ENCODE measurements around the gene OR10G2. TPM values are rescaled to one million over a fixed set of nuclear protein-coding genes. Genes with fewer than 3 reads are reported as not detected.

OR10G2 gene
- total and polyA plus RNA-seq, 10 donors: not detected

GRCh38 chr14:21672116-21672515 is 37.4 kb upstream of the OR10G2 start:
- Histone ChIP-seq H3K4me1 (no peaks in the 10 kb centered on the region), H3K9me3 (peaks cover 0 to 28% (median 14%) of the 10 kb centered on the region in 8 donors), H3K27ac (no peak overlapping the region), H3K4me3 (no peak overlapping the region), H3K36me3 (no peaks in the 10 kb centered on the region), H3K27me3 (replicated peaks in 1 of 7) (peaks cover 0 to 10% (median 0%) of the 10 kb centered on the region in 7 donors)
- DNase-seq: no peak
- WGBS, 5 donors: 91 to 98% (median 95%) methylated on average over 1 of the region's 1 CpG
- intact Hi-C loops (cut with DNase I; ENCODE audit: low total_unique reads): no loop called here
- TF ChIP-seq CTCF (IDR thresholded peaks at IDR 0.05 in 8 of 11, conservative IDR thresholded peaks at IDR 0.05 in 3 of 11) (no peak), POLR2A (IDR thresholded peaks at IDR 0.05) (no peak), POLR2AphosphoS5 (IDR thresholded peaks at IDR 0.05) (no peak)

GRCh38 chr14:21671371-21671770 is 36.6 kb upstream of the OR10G2 start:
- WGBS, 5 donors: 40 to 65% (median 49%) methylated on average over 2 of the region's 2 CpGs
- no peak for TF ChIP-seq POLR2AphosphoS5 (IDR thresholded peaks at IDR 0.05)
- no peak for TF ChIP-seq CTCF (IDR thresholded peaks at IDR 0.05 in 8 of 11, conservative IDR thresholded peaks at IDR 0.05 in 3 of 11)
- TF ChIP-seq POLR2A (IDR thresholded peaks at IDR 0.05): no peak
- Histone ChIP-seq H3K36me3 (no peaks in the 10 kb centered on the region), H3K27ac (no peak overlapping the region), H3K9me3 (peaks cover 0 to 23% (median 13%) of the 10 kb centered on the region in 8 donors), H3K4me3 (no peak overlapping the region), H3K4me1 (no peaks in the 10 kb centered on the region), H3K27me3 (replicated peaks in 1 of 7) (peaks cover 0 to 11% (median 0%) of the 10 kb centered on the region in 7 donors)
- DNase-seq: no peak
- intact Hi-C loops (cut with DNase I; ENCODE audit: low total_unique reads): no loop called here

- Histone ChIP-seq H3K27me3 (replicated peaks in 1 of 7) (peaks cover 0 to 16% (median 0%) of the 10 kb centered on the region in 7 donors), H3K9me3 (peaks cover 0 to 2% (median 0%) of the 10 kb centered on the region in 8 donors), H3K27ac (no peak overlapping the region), H3K4me3 (no peak overlapping the region), H3K4me1 (no peaks in the 10 kb centered on the region), H3K36me3 (no peaks in the 10 kb centered on the region)
- intact Hi-C loops (cut with DNase I; ENCODE audit: low total_unique reads): no loop called here
- DNase-seq: no peak
- TF ChIP-seq POLR2A (IDR thresholded peaks at IDR 0.05): no peak
- TF ChIP-seq CTCF (IDR thresholded peaks at IDR 0.05 in 8 of 11, conservative IDR thresholded peaks at IDR 0.05 in 3 of 11): no peak
- TF ChIP-seq POLR2AphosphoS5 (IDR thresholded peaks at IDR 0.05): no peak
Observed at GRCh38 chr14:21669284-21669683, 34.5 kb upstream of the OR10G2 start.

GRCh38 chr14:21668377-21668776 is 33.6 kb upstream of the OR10G2 start:
- no peak overlapping the region for H3K27ac ChIP-seq
- peaks cover 0 to 16% (median 0%) of the 10 kb centered on the region in 7 donors for H3K27me3 ChIP-seq (replicated peaks in 1 of 7)
- H3K36me3 ChIP-seq: no peaks in the 10 kb centered on the region
- no peak for DNase-seq
- H3K4me3 ChIP-seq: no peak overlapping the region
- no peaks in the 10 kb centered on the region for H3K9me3 ChIP-seq
- no peaks in the 10 kb centered on the region for H3K4me1 ChIP-seq
- TF ChIP-seq POLR2A (IDR thresholded peaks at IDR 0.05): no peak
- TF ChIP-seq CTCF (IDR thresholded peaks at IDR 0.05 in 8 of 11, conservative IDR thresholded peaks at IDR 0.05 in 3 of 11): no peak
- no peak for TF ChIP-seq POLR2AphosphoS5 (IDR thresholded peaks at IDR 0.05)
- intact Hi-C loops (cut with DNase I; ENCODE audit: low total_unique reads): no loop called here
- 77 to 92% (median 84%) methylated on average over 3 of the region's 3 CpGs for WGBS, 5 donors
